Adrenal gland (tissue), 12 donors: ENCODE measurements around the gene NARF. TPM values are rescaled to one million over a fixed set of nuclear protein-coding genes. Genes with fewer than 3 reads are reported as not detected.
A peak's percentile ranks its signal among the peaks of the same experiment; 100 is the strongest.

Source experiments
- DNase-seq, 7 donors: peaks; one replicate each; pipeline ENCODE4 v3.0.0-alpha.2; 2019 to 2020
- H3K27ac ChIP-seq, 5 donors: fragments of 200-600 bp; sonication (generic) in 4 of 5; 1 replicate in 3 of 5; 2 replicates in 2 of 5; pipeline versions ENCODE4 v1.5.1 to v1.8.0; 2016 to 2020; ENCODE audit warnings: mild to moderate bottlenecking in 1 of 5
- H3K27me3 ChIP-seq: fragments of 200-600 bp; 2 replicates; pipeline ENCODE4 v1.8.0; 2021
- H3K36me3 ChIP-seq, 2 donors: fragments of 200-600 bp; replicated peaks in 1 of 2; 1 replicate in 1 of 2; 2 replicates in 1 of 2; pipeline versions ENCODE4 v1.5.1 to v1.8.0; 2018 to 2022
- H3K4me1 ChIP-seq, 2 donors: fragments of 200-600 bp; replicated peaks in 1 of 2; 1 replicate in 1 of 2; 2 replicates in 1 of 2; pipeline versions ENCODE4 v1.5.1 to v1.8.0; 2018 to 2021
- H3K4me3 ChIP-seq, 4 donors: fragments of 200-600 bp; sonication (generic) in 3 of 4; one replicate each; pipeline ENCODE4 v1.5.1; 2016 to 2018
- H3K9me3 ChIP-seq, 3 donors: fragments of 200-600 bp; sonication (generic) in 1 of 3; replicated peaks in 1 of 3; 1 replicate in 2 of 3; 2 replicates in 1 of 3; pipeline versions ENCODE4 v1.5.1 to v1.8.0; 2016 to 2021
- POLR2A ChIP-seq, 2 donors: fragments of 450-650 bp; IDR thresholded peaks; one replicate each; pipeline ENCODE4 v1.6.1; 2017; ENCODE audit warnings: antibody characterized with exemption in 2 of 2, mild to moderate bottlenecking in 2 of 2, moderate library complexity in 1 of 2
- WGBS, 4 donors: extraction: QIAGEN DNeasy Blood & Tissue Kit in 2 of 4; methylation state at CpG; one replicate each; pipeline versions ENCODE4 v1.1.5 to v1.1.7; 2013 to 2017; 5-methylcytosine and 5-hydroxymethylcytosine counted together
- intact Hi-C, 2 donors: fragments of 100-400 bp; cut with DNase I; formaldehyde crosslinking; loops; one replicate each; pipeline versions ENCODE4 v1.14.1 to v1.15.0; 2022 to 2023
- polyA plus RNA-seq, 3 donors: library from polyadenylated mRNA; stranded (reverse); fragments of 200-250 nt in 2 of 3; fragments of 350-450 nt in 1 of 3; fragmentation: Illumina TruSeq in 1 of 3; extraction: RNeasy Lipid Tissue Mini Kit (QIAGEN cat#74804) in 1 of 3; gene quantifications; one replicate each; pipeline ENCODE4 v1.2.3, GENCODE V29; 2013 to 2014
- total RNA-seq, 9 donors: library from RNA; depleted of rRNA in 4 of 9; stranded (reverse); fragments of >200 nt in 4 of 9; fragments of 120-200 nt in 1 of 9; fragmentation: NEBNext Ultra II Directional in 1 of 9; extraction: Animal tissue kit (Norgen Biotek cat#: 25700) in 1 of 9; gene quantifications; one replicate each; pipeline versions ENCODE4 v1.1.0 to v1.2.4, GENCODE V29; 2013 to 2023
- TF ChIP-seq, protein P1 (sequence below), 6 experiments: fragments of 450-650 bp in 4 of 6; fragments of 200-600 bp in 2 of 6; sonication (generic) in 1 of 6; IDR thresholded peaks; 1 replicate in 5 of 6; 2 replicates in 1 of 6; pipeline versions ENCODE4 v1.5.1 to v1.8.0; 2016 to 2021; ENCODE audit warnings: antibody characterized with exemption in 6 of 6, mild to moderate bottlenecking in 2 of 6, moderate library complexity in 1 of 6
- donor health status: healthy with polysubstance abuse.
- donor health status: Bipolar disorder and iron deficiency.
- donor health status: DM: yes; HTN: yes; CAD: no.
- donor health status: DM: no; HTN: no; CAD: no.
- donor health status: DM: no; HTN: no; CAD: no.
- donor health status: DM: yes; HTN: yes; CAD: no.

The NARF gene
- total and polyA plus RNA-seq, 12 donors: 21.8 to 198 (median 55.1) TPM

- Histone ChIP-seq H3K27me3 (no peaks in the 10 kb centered on the region), H3K4me3 (no peak overlapping the region), H3K36me3 (peaks cover 0 to 6% of the 10 kb centered on the region in 2 donors), H3K4me1 (peaks cover 5 to 33% of the 10 kb centered on the region in 2 donors), H3K9me3 (no peaks in the 10 kb centered on the region), H3K27ac (peak overlapping the region; percentile 24 to 88 (median 39))
- 43 to 60% (median 52%) methylated on average over 9 to 12 of the region's 12 CpGs for WGBS, 4 donors
- intact Hi-C loops: no loop called here
- DNase-seq: peak in 5 of 7 donors; percentile 44 to 68 (median 66)
- no peak for TF ChIP-seq POLR2A (IDR thresholded peaks at IDR 0.05)
- TF ChIP-seq, protein P1, sequence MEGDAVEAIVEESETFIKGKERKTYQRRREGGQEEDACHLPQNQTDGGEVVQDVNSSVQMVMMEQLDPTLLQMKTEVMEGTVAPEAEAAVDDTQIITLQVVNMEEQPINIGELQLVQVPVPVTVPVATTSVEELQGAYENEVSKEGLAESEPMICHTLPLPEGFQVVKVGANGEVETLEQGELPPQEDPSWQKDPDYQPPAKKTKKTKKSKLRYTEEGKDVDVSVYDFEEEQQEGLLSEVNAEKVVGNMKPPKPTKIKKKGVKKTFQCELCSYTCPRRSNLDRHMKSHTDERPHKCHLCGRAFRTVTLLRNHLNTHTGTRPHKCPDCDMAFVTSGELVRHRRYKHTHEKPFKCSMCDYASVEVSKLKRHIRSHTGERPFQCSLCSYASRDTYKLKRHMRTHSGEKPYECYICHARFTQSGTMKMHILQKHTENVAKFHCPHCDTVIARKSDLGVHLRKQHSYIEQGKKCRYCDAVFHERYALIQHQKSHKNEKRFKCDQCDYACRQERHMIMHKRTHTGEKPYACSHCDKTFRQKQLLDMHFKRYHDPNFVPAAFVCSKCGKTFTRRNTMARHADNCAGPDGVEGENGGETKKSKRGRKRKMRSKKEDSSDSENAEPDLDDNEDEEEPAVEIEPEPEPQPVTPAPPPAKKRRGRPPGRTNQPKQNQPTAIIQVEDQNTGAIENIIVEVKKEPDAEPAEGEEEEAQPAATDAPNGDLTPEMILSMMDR (IDR thresholded peaks at IDR 0.05): no peak
Observed at GRCh38 chr17:82493226-82493781, 34.8 kb downstream of the NARF start.

GRCh38 chr17:82494236-82495055, 35.9 kb downstream of the NARF start:
- Histone ChIP-seq H3K9me3 (no peaks in the 10 kb centered on the region), H3K4me1 (peaks cover 5 to 33% of the 10 kb centered on the region in 2 donors), H3K27me3 (no peaks in the 10 kb centered on the region), H3K4me3 (no peak overlapping the region), H3K36me3 (no peaks in the 10 kb centered on the region), H3K27ac (peak overlapping the region in 4 of 5 donors; percentile 54 to 82 (median 69))
- no peak for TF ChIP-seq POLR2A (IDR thresholded peaks at IDR 0.05)
- TF ChIP-seq, protein P1 (IDR thresholded peaks at IDR 0.05): peak; percentile 75 to 99 (median 99)
- WGBS, 4 donors: 4 to 6% (median 5%) methylated on average over 15 to 17 of the region's 17 CpGs
- intact Hi-C loops: no loop called here
- DNase-seq: peak; percentile 92 to 97 (median 94)

DNA sequence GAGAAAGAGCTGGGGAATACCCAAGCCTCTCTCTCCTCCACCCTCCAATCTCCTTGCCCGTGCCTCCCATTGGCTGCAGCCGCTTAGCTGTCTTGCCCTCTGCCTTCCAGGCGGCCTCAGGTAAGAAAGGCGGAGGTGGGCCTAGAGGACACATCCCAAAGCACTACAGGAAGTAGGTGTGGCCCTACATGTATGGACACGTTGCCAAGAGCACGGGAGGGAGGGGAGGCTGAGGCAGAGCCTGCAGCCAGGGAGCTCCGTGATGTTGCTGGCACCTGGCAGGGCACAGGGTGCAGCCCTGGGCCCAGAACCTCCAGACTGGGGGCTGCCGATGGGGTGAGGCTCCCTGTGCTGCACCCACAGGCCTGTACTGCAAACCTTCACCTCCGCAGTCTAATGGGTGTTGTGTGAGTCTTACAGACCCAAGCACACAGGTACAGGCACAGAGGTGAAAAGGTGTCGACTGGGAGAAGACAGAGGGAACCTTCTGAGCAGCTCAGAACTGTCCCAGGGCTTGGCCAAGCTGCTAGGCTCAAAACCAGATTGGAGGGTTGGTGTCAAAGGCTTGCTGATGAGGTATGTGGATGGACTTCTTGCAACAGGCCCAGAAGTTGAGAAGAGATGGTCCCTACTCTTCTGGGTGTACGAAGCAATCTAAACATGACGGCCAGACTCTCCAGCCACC, 37.4 kb downstream of the NARF start:
- no peak overlapping the region for H3K4me3 ChIP-seq
- DNase-seq: peak in 1 of 7 donors; percentile 21
- intact Hi-C loops: no loop called here
- peaks cover 5 to 33% of the 10 kb centered on the region in 2 donors for H3K4me1 ChIP-seq
- H3K27me3 ChIP-seq: no peaks in the 10 kb centered on the region
- 73 to 89% (median 82%) methylated on average over 11 to 12 of the region's 12 CpGs for WGBS, 4 donors
- H3K9me3 ChIP-seq: no peaks in the 10 kb centered on the region
- H3K27ac ChIP-seq: peak overlapping the region in 2 of 5 donors; percentile 68 to 84
- H3K36me3 ChIP-seq: no peaks in the 10 kb centered on the region
- TF ChIP-seq, protein P1 (IDR thresholded peaks at IDR 0.05): no peak
- TF ChIP-seq POLR2A (IDR thresholded peaks at IDR 0.05): no peak
